Vagina (tissue), 2 donors: Measurements from ENCODE around the gene RANBP17. TPM values are rescaled to one million over a fixed set of nuclear protein-coding genes. Genes with fewer than 3 reads are reported as not detected.
"Not testable (repeated sequence)": the region's sequence is repeated elsewhere in the genome, so short reads cannot be mapped to it uniquely, and the experiment has no call there.

Experiments
- DNase-seq, 2 donors: peaks; one replicate each; pipeline ENCODE4 v3.0.0-alpha.2; 2017; ENCODE audit errors: extremely low spot score in 2 of 2
- H3K27ac ChIP-seq: fragments of 200-600 bp; sonication (generic); one replicate; pipeline ENCODE4 v1.5.1; 2019
- H3K27me3 ChIP-seq: fragments of 200-600 bp; sonication (generic); one replicate; pipeline ENCODE4 v1.5.1; 2019
- H3K36me3 ChIP-seq, 2 donors: fragments of 200-600 bp; sonication (generic); one replicate each; pipeline ENCODE4 v1.5.1; 2017 to 2019
- H3K4me1 ChIP-seq: fragments of 200-600 bp; sonication (generic); one replicate; pipeline ENCODE4 v1.5.1; 2019
- H3K4me3 ChIP-seq, 2 donors: fragments of 200-600 bp; sonication (generic); 1 replicate in 1 of 2; 2 replicates in 1 of 2; pipeline ENCODE4 v1.5.1; 2016 to 2019
- H3K9me3 ChIP-seq: fragments of 200-600 bp; sonication (generic); one replicate; pipeline ENCODE4 v1.5.1; 2019
- POLR2A ChIP-seq, 2 donors: fragments of 450-650 bp; IDR thresholded peaks; one replicate each; pipeline ENCODE4 v1.6.1; 2017; ENCODE audit warnings: antibody characterized with exemption in 2 of 2, mild to moderate bottlenecking in 2 of 2, moderate library complexity in 2 of 2
- POLR2AphosphoS5 ChIP-seq, 2 donors: sonication (generic); formaldehyde crosslinking; IDR thresholded peaks; one replicate each; pipeline ENCODE4 v1.9.0; 2017; ENCODE audit warnings: antibody characterized with exemption in 2 of 2, mild to moderate bottlenecking in 2 of 2, low read depth in 1 of 2; ENCODE audit not compliant: insufficient read depth in 1 of 2
- intact Hi-C: fragments of 100-400 bp; cut with DNase I; formaldehyde crosslinking; loops from one replicate; pipeline ENCODE4 v1.15.1; 2023
- total RNA-seq: library from RNA; depleted of rRNA; stranded (reverse); fragments of >200 nt; gene quantifications from one replicate; pipeline ENCODE4 v1.2.3, GENCODE V29; 2016
- TF ChIP-seq, protein P1 (sequence below), 3 experiments: fragments of 450-650 bp in 2 of 3; fragments of 200-600 bp in 1 of 3; sonication (generic) in 1 of 3; IDR thresholded peaks; one replicate each; pipeline ENCODE4 v1.5.1; 2017 to 2019; ENCODE audit warnings: antibody characterized with exemption in 3 of 3, mild to moderate bottlenecking in 2 of 3, moderate library complexity in 2 of 3

Gene RANBP17
- total RNA-seq, 1 donor from 2014 or later, result 5.4 TPM

DNA sequence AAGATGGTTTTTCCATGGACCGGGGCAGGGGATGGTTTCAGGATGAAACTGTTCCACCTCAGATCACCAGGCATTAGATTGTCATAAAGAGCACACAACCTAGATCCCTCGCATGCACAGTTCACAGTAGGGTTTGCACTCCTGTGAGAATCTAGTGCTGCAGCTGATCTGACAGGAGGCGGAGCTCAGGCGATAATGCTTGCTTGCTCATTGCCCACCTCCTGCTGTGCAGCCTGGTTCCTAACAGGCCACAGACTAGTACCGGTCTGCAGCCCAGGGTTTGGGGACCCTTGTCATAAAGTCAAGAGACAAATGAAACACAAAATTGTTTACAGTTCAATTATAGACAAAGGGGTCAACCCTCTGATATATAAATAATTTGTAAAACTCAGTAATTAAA lies 101.7 kb downstream of the RANBP17 start:
- no peak overlapping the region for H3K27ac ChIP-seq
- no peak overlapping the region for H3K4me3 ChIP-seq
- intact Hi-C loops, result no loop called here
- TF ChIP-seq POLR2A (IDR thresholded peaks at IDR 0.05) (no peak), POLR2AphosphoS5 (IDR thresholded peaks at IDR 0.05; ENCODE audit: insufficient read depth in 1 of 2, low read depth in 1 of 2) (no peak)
- TF ChIP-seq, protein P1, sequence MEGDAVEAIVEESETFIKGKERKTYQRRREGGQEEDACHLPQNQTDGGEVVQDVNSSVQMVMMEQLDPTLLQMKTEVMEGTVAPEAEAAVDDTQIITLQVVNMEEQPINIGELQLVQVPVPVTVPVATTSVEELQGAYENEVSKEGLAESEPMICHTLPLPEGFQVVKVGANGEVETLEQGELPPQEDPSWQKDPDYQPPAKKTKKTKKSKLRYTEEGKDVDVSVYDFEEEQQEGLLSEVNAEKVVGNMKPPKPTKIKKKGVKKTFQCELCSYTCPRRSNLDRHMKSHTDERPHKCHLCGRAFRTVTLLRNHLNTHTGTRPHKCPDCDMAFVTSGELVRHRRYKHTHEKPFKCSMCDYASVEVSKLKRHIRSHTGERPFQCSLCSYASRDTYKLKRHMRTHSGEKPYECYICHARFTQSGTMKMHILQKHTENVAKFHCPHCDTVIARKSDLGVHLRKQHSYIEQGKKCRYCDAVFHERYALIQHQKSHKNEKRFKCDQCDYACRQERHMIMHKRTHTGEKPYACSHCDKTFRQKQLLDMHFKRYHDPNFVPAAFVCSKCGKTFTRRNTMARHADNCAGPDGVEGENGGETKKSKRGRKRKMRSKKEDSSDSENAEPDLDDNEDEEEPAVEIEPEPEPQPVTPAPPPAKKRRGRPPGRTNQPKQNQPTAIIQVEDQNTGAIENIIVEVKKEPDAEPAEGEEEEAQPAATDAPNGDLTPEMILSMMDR (IDR thresholded peaks at IDR 0.05), result no peak
- no peaks in the 10 kb centered on the region for H3K4me1 ChIP-seq
- H3K27me3 ChIP-seq, result no peaks in the 10 kb centered on the region
- H3K36me3 ChIP-seq, result no peaks in the 10 kb centered on the region
- no peaks in the 10 kb centered on the region for H3K9me3 ChIP-seq
- DNase-seq, result no peak

DNA sequence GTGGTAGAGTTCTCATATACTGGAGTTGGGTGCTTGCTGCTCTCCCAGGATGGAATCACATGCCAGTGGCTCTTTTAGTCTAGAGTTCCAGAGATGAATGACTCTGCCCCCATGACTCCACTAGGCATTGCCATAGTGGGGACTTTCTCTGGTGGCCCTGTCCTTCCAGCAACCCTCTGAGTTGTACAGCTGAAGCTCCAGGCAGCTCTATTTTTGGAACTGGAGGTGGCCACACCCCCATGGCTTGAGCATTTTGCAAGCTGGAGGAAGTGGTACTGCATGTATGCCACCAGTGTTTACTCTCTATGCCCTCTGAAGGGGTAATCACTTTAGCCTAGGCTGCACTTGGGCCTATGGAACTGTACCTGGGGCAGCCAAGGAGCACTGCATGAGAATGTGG lies 112.6 kb downstream of the RANBP17 start:
- Histone ChIP-seq H3K27ac (no peak overlapping the region), H3K4me3 (no peak overlapping the region), H3K9me3 (no peaks in the 10 kb centered on the region), H3K36me3 (no peaks in the 10 kb centered on the region), H3K27me3 (no peaks in the 10 kb centered on the region), H3K4me1 (no peaks in the 10 kb centered on the region)
- DNase-seq, result no peak
- intact Hi-C loops, result no loop called here
- TF ChIP-seq POLR2A (IDR thresholded peaks at IDR 0.05) (no peak), POLR2AphosphoS5 (IDR thresholded peaks at IDR 0.05; ENCODE audit: insufficient read depth in 1 of 2, low read depth in 1 of 2) (no peak)
- TF ChIP-seq, protein P1 (IDR thresholded peaks at IDR 0.05), result no peak

DNA sequence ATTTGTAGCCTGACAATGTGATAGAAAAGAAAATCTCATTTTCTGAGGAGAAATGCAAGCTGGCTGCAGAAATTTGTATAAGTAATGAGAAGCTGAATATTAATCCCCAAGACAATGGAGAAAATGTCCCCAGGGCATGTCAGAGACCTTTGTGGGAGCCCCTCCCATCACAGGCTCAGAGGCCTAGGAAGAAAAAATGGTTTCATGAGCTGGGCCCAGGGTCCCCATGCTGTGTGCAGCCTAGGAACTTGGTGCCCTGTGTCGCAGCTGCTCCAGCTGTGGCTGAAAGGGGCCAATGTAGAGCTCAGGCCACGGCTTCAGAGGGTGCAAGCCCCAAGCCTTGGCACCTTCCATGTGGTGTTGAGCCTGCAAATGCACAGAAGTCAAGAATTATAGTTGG lies 118.4 kb downstream of the RANBP17 start:
- H3K4me3 ChIP-seq, H3K27ac ChIP-seq, H3K27me3 ChIP-seq, H3K9me3 ChIP-seq, H3K36me3 ChIP-seq, intact Hi-C loops, DNase-seq, H3K4me1 ChIP-seq: not testable (repeated sequence)

DNA sequence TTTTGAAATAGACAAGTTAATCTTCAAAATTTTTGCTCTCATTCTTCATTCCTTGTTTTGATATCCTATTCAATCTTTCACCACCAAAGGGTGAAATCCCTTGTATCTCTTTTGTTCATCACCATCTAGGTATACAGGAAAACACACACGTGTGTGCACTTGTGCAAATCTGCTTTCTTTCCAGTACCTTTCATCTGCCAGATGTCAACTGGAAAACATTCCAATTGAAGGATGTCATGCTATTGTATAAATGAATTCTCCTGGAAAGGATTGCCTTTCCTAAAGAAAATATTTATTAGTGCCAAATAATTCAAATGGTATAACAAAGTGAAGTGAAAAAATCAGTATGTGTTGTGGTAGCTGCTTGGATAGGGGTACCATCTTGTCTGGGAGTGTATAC lies 123.7 kb downstream of the RANBP17 start:
- no peak for DNase-seq
- H3K27me3 ChIP-seq, result no peaks in the 10 kb centered on the region
- H3K27ac ChIP-seq, result no peak overlapping the region
- TF ChIP-seq, protein P1 (IDR thresholded peaks at IDR 0.05), result no peak
- TF ChIP-seq POLR2AphosphoS5 (IDR thresholded peaks at IDR 0.05; ENCODE audit: insufficient read depth in 1 of 2, low read depth in 1 of 2) (no peak), POLR2A (IDR thresholded peaks at IDR 0.05) (no peak)
- H3K4me1 ChIP-seq, result no peaks in the 10 kb centered on the region
- H3K4me3 ChIP-seq, result no peak overlapping the region
- intact Hi-C loops, result no loop called here
- H3K9me3 ChIP-seq, result no peaks in the 10 kb centered on the region
- H3K36me3 ChIP-seq, result no peaks in the 10 kb centered on the region

DNA sequence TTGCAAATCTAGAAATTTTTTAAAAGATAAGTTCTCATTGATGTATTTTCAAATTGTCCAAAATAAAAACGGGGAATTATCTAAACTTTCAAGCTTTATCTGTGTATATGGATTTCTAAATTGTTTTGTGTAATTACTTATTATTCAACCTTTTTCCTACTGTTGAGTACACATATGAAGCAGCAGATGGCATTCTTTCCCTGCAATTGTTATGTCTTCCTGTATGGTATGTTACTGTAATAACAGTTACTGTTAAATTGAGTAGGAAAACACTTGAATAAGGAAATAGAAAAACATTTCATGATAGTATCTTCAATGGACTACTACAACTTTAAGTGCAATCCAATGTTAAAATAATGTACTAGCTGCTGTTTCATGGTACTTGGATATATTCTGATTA lies 124.8 kb downstream of the RANBP17 start:
- Histone ChIP-seq H3K27ac (no peak overlapping the region), H3K4me1 (no peaks in the 10 kb centered on the region), H3K27me3 (no peaks in the 10 kb centered on the region), H3K36me3 (no peaks in the 10 kb centered on the region), H3K9me3 (no peaks in the 10 kb centered on the region), H3K4me3 (no peak overlapping the region)
- no peak for DNase-seq
- intact Hi-C loops, result no loop called here
- TF ChIP-seq, protein P1 (IDR thresholded peaks at IDR 0.05), result no peak
- TF ChIP-seq POLR2AphosphoS5 (IDR thresholded peaks at IDR 0.05; ENCODE audit: insufficient read depth in 1 of 2, low read depth in 1 of 2), result no peak
- TF ChIP-seq POLR2A (IDR thresholded peaks at IDR 0.05), result no peak

DNA sequence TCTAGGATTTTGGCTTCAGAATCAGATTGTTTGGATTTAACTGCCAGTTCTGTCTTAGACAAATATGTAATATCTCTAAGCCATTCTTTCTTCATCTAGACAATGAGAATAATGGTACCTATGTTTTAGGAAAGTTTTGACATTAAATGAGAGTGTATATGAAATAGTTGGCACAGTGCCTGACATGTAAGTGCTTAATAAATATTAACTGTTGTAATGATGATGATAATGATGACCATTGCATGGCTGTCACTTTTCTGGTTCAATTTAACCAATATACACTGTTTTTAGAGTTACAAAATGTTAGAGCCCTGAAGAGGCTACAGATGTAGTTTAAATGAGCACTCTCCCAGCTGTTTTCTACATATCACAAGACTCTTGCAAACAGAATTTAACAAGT lies 131.7 kb downstream of the RANBP17 start:
- H3K4me3 ChIP-seq, result no peak overlapping the region
- TF ChIP-seq POLR2A (IDR thresholded peaks at IDR 0.05) (no peak), POLR2AphosphoS5 (IDR thresholded peaks at IDR 0.05; ENCODE audit: insufficient read depth in 1 of 2, low read depth in 1 of 2) (no peak)
- TF ChIP-seq, protein P1 (IDR thresholded peaks at IDR 0.05), result no peak
- DNase-seq, result no peak

More for the DNA sequence above, 131.7 kb downstream of the RANBP17 start:
- H3K9me3 ChIP-seq, result no peaks in the 10 kb centered on the region
- no peaks in the 10 kb centered on the region for H3K4me1 ChIP-seq
- no peaks in the 10 kb centered on the region for H3K27me3 ChIP-seq
- intact Hi-C loops, result no loop called here
- H3K27ac ChIP-seq, result no peak overlapping the region
- no peaks in the 10 kb centered on the region for H3K36me3 ChIP-seq
